MCF 10A (cell line): ENCODE data around the gene IFNG. TPM values are rescaled to one million over a fixed set of nuclear protein-coding genes. Genes with fewer than 3 reads are reported as not detected.
A peak's percentile ranks its signal among the peaks of the same experiment; 100 is the strongest.

Source experiments
- BruUV-seq: library from RNA; stranded (reverse); fragments of 400-500 nt; replicated peaks from 2 replicates; lab custom pipeline; 2021; lab: Mats Ljungman, UMichigan
- CTCF ChIA-PET: fragments of 300-600 bp; sonication (Branson Sonifier 250); formaldehyde crosslinking; extraction: SDS; loops from one replicate; lab custom pipeline; 2021; ENCODE audit warnings: antibody characterized with exemption, inconsistent platforms; lab: Yijun Ruan, JAX
- POLR2A ChIA-PET: fragments of 300-600, 350-650 bp; sonication (Branson Sonifier 250); formaldehyde crosslinking; extraction: SDS; loops from one replicate; lab custom pipeline; 2020; ENCODE audit warnings: antibody characterized with exemption, inconsistent platforms; lab: Yijun Ruan, JAX
- DNase-seq: peaks from one replicate; pipeline ENCODE4 v3.0.0-alpha.2; 2018; ENCODE audit not compliant: unreplicated experiment
- H3K27ac Mint-ChIP-seq: one replicate; pipeline ENCODE4 v1.8.0; 2022; ENCODE audit warnings: mild to moderate bottlenecking, low read depth, mixed read lengths; ENCODE audit not compliant: unreplicated experiment
- H3K27me3 Mint-ChIP-seq: one replicate; pipeline ENCODE4 v1.8.0; 2022; ENCODE audit warnings: mixed read lengths; ENCODE audit not compliant: insufficient read depth, unreplicated experiment
- H3K36me3 Mint-ChIP-seq: one replicate; pipeline ENCODE4 v1.8.0; 2022; ENCODE audit warnings: mild to moderate bottlenecking, moderate library complexity, mixed read lengths; ENCODE audit not compliant: insufficient read depth, unreplicated experiment
- H3K4me1 Mint-ChIP-seq: one replicate; pipeline ENCODE4 v1.8.0; 2022; ENCODE audit warnings: mixed read lengths; ENCODE audit not compliant: insufficient read depth, unreplicated experiment
- H3K4me3 Mint-ChIP-seq: one replicate; pipeline ENCODE4 v1.8.0; 2022; ENCODE audit warnings: mild to moderate bottlenecking, moderate library complexity, mixed read lengths; ENCODE audit not compliant: unreplicated experiment
- H3K9me3 Mint-ChIP-seq: one replicate; pipeline ENCODE4 v1.8.0; 2022; ENCODE audit warnings: mixed read lengths; ENCODE audit not compliant: unreplicated experiment
- intact Hi-C: fragments of 100-400 bp; cut with micrococcal nuclease; formaldehyde crosslinking; loops from 2 replicates; pipeline ENCODE4 v1.14.1; 2022
- total RNA-seq: library from RNA; stranded (reverse); gene quantifications from 2 replicates; pipeline ENCODE4 v1.2.3, GENCODE V29; 2022
- TF ChIP-seq, protein P1 (sequence below): fragments of 200-600 bp; IDR thresholded peaks from one replicate; pipeline ENCODE4 v1.8.0; 2022; ENCODE audit warnings: antibody characterized with exemption, mild to moderate bottlenecking; ENCODE audit not compliant: unreplicated experiment

Gene IFNG
- total RNA-seq, 1 experiment from 2014 or later, result not detected

DNA sequence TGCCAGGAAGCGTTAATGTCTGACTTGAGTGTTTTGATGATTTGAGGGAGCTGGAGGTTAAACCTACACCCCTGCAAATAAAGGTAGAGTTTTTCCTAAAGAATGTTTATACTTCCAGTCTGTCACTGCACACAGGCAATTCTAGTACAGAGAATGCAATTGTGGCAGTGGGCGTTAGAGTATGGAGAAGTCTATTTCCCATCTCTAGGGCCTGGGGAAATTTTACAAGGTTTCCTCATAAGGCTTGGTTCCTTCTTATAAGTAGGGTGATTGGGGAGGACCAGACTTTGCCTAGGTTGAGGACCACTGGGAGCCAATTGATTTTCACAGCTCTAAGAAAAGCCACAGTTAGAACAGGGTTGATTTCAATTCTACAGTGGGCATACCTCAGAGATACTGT is 44.3 kb downstream of the IFNG start:
- intact Hi-C loops, result no loop called here
- Mint-ChIP-seq H3K27ac (no peak overlapping the region), H3K27me3 (no peaks in the 10 kb centered on the region), H3K36me3 (no peaks in the 10 kb centered on the region), H3K4me3 (no peak overlapping the region), H3K9me3 (no peaks in the 10 kb centered on the region), H3K4me1 (no peaks in the 10 kb centered on the region)
- TF ChIP-seq, protein P1, sequence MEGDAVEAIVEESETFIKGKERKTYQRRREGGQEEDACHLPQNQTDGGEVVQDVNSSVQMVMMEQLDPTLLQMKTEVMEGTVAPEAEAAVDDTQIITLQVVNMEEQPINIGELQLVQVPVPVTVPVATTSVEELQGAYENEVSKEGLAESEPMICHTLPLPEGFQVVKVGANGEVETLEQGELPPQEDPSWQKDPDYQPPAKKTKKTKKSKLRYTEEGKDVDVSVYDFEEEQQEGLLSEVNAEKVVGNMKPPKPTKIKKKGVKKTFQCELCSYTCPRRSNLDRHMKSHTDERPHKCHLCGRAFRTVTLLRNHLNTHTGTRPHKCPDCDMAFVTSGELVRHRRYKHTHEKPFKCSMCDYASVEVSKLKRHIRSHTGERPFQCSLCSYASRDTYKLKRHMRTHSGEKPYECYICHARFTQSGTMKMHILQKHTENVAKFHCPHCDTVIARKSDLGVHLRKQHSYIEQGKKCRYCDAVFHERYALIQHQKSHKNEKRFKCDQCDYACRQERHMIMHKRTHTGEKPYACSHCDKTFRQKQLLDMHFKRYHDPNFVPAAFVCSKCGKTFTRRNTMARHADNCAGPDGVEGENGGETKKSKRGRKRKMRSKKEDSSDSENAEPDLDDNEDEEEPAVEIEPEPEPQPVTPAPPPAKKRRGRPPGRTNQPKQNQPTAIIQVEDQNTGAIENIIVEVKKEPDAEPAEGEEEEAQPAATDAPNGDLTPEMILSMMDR, result no peak
- DNase-seq, result no peak
- ChIA-PET POLR2A (no interaction called here), CTCF (interaction anchor here (1.1 to 1.3 kb wide), 2 partner anchors 9 to 12 kb away, joined by 4 to 6 read pairs; no protein-coding TSS in a partner anchor)
- BruUV-seq, result no TSS peak

DNA sequence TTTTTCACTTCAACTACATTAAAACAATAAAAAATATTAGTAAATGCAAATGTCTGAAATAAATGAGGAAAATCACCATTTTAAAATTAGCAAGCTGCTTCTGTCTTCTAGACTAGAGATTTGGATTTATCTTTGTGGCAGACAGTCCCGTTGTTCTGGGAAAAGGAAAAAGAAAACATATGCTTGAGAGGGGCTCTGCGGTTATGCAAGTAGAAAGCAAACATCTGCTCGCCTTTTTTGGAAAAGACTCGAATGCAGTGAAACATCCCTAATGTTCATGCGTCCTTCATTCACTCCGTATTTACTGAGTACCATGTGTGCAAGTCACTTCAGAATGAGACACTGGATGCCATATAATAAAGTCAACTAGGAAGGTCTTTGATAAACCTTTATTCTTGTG is 44.9 kb downstream of the IFNG start:
- BruUV-seq, result no TSS peak
- CTCF ChIA-PET, result interaction anchor here (0.7 to 1.4 kb wide), 6 partner anchors 9 to 1625 kb away, joined by 3 to 6 read pairs (median 4); no protein-coding TSS in a partner anchor

DNA sequence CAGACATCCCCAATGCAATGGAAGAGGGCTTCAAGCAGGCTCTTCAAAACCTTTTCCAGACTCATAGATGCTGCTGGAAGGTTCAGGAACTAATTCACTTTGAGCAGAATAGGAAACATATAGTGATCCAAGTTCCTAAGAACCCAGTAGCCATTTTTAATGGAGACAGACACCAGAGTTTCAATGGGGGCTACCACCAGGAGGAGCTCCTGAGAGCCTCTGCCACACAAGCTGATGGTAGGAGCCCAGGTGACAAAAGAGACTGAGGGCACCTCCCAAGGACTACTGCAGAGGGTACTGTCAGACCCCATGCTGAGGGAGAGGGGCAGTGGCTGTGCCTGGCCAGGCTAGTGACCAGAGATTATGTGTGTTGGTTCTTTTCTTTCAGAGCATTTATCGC is 45.9 kb downstream of the IFNG start:
- Mint-ChIP-seq H3K4me1 (no peaks in the 10 kb centered on the region), H3K27me3 (no peaks in the 10 kb centered on the region), H3K9me3 (no peaks in the 10 kb centered on the region), H3K4me3 (no peak overlapping the region), H3K27ac (no peak overlapping the region), H3K36me3 (no peaks in the 10 kb centered on the region)
- intact Hi-C loops, result no loop called here
- peak; percentile 31 for DNase-seq
- POLR2A ChIA-PET, result interaction anchor here (0.6 kb wide), 1 partner anchor 98 kb away, joined by 3 read pairs; no protein-coding TSS in a partner anchor
- TF ChIP-seq, protein P1, result no peak
- no TSS peak for BruUV-seq
- CTCF ChIA-PET, result interaction anchor here (0.6 to 1.4 kb wide), 4 partner anchors 73 to 1626 kb away, joined by 3 to 6 read pairs (median 3); no protein-coding TSS in a partner anchor

More for the DNA sequence above, 44.9 kb downstream of the IFNG start:
- Mint-ChIP-seq H3K27me3 (no peaks in the 10 kb centered on the region), H3K4me3 (no peak overlapping the region), H3K4me1 (no peaks in the 10 kb centered on the region), H3K36me3 (no peaks in the 10 kb centered on the region), H3K27ac (no peak overlapping the region), H3K9me3 (no peaks in the 10 kb centered on the region)
- intact Hi-C loops, result no loop called here
- TF ChIP-seq, protein P1, result no peak
- DNase-seq, result no peak
- POLR2A ChIA-PET, result no interaction called here

DNA sequence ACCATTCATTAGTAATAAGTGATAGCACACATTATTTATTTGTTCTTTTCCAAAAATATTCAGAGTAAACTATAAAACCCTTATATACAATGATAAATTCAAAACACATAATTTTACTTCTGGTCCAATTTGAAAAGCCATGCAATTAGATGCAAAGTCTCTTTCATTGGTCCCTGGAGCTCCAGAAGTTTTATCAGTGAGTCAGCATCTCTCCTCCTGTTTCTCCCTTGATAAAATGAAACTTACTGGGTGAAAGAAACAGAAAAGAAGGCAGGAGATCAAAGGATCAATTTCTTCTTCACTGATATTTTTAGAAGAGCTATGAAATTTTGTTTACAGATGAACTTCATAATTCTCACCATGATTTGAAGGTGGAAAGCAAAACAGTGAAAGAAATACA is 47.5 kb downstream of the IFNG start:
- POLR2A ChIA-PET, result no interaction called here

More for the DNA sequence above, 47.5 kb downstream of the IFNG start:
- Mint-ChIP-seq H3K9me3 (no peaks in the 10 kb centered on the region), H3K4me1 (no peaks in the 10 kb centered on the region), H3K36me3 (no peaks in the 10 kb centered on the region), H3K27ac (no peak overlapping the region), H3K27me3 (no peaks in the 10 kb centered on the region), H3K4me3 (no peak overlapping the region)
- intact Hi-C loops, result no loop called here
- CTCF ChIA-PET, result interaction anchor here (1.0 kb wide), 1 partner anchor 53 kb away, joined by 3 read pairs; no protein-coding TSS in a partner anchor
- no TSS peak for BruUV-seq
- TF ChIP-seq, protein P1, result no peak
- DNase-seq, result no peak
